Neural crest cell (in vitro differentiated cells): ENCODE measurements around the gene KYAT1. TPM values are rescaled to one million over a fixed set of nuclear protein-coding genes. Genes with fewer than 3 reads are reported as not detected.

ENCODE experiments used
- DNase-seq: peaks from one replicate; pipeline ENCODE4 v3.0.0; 2021; ENCODE audit warnings: low read depth, mixed read lengths, low spot score
- H3K27ac Mint-ChIP-seq: one replicate; pipeline ENCODE4 v1.8.0; 2021; ENCODE audit warnings: mild to moderate bottlenecking, mixed read lengths; ENCODE audit not compliant: unreplicated experiment
- H3K27me3 Mint-ChIP-seq: 2 replicates; pipeline ENCODE4 v1.8.0; 2021; ENCODE audit warnings: low read depth, mild to moderate bottlenecking, mixed read lengths
- H3K36me3 Mint-ChIP-seq: 2 replicates; pipeline ENCODE4 v1.8.0; 2021; ENCODE audit warnings: low read depth, mild to moderate bottlenecking, mixed read lengths
- H3K4me1 Mint-ChIP-seq: 2 replicates; pipeline ENCODE4 v1.8.0; 2021; ENCODE audit warnings: mixed read lengths
- H3K4me3 Mint-ChIP-seq: one replicate; pipeline ENCODE4 v1.8.0; 2021; ENCODE audit warnings: mild to moderate bottlenecking, mixed read lengths
- H3K9me3 Mint-ChIP-seq: 2 replicates; pipeline ENCODE4 v1.8.0; 2021; ENCODE audit warnings: mixed read lengths
- CTCF ChIP-seq: fragments of 200-600 bp; sonication (generic); conservative IDR thresholded peaks from 2 replicates; pipeline ENCODE4 v1.5.0; 2021; ENCODE audit warnings: antibody characterized with exemption, mild to moderate bottlenecking
- total RNA-seq: library from RNA; stranded (reverse); gene quantifications from 2 replicates; pipeline ENCODE4 v1.2.1, GENCODE V29; 2021

KYAT1 gene
- total RNA-seq, 1 donor from 2014 or later = 17.7 TPM

- Mint-ChIP-seq H3K9me3 (no peaks in the 10 kb centered on the region), H3K4me3 (no peak overlapping the region), H3K27me3 (no peaks in the 10 kb centered on the region), H3K4me1 (no peaks in the 10 kb centered on the region), H3K27ac (no peak overlapping the region), H3K36me3 (no peaks in the 10 kb centered on the region)
- no peak for TF ChIP-seq CTCF
- DNase-seq = no peak
Measured at GRCh38 chr9:128809036-128809599, 72.6 kb downstream of the KYAT1 start.

- no peak for DNase-seq
- Mint-ChIP-seq H3K4me3 (no peak overlapping the region), H3K9me3 (no peaks in the 10 kb centered on the region), H3K27me3 (no peaks in the 10 kb centered on the region), H3K27ac (peak overlapping the region; percentile 62), H3K4me1 (no peaks in the 10 kb centered on the region), H3K36me3 (no peaks in the 10 kb centered on the region)
- TF ChIP-seq CTCF = no peak
Measured at GRCh38 chr9:128808543-128808942, 73.2 kb downstream of the KYAT1 start.

GRCh38 chr9:128807827-128808226 is 73.9 kb downstream of the KYAT1 start:
- no peak overlapping the region for H3K4me3 Mint-ChIP-seq
- H3K9me3 Mint-ChIP-seq = no peaks in the 10 kb centered on the region
- no peaks in the 10 kb centered on the region for H3K36me3 Mint-ChIP-seq
- no peak overlapping the region for H3K27ac Mint-ChIP-seq
- DNase-seq = no peak
- no peaks in the 10 kb centered on the region for H3K27me3 Mint-ChIP-seq
- H3K4me1 Mint-ChIP-seq = no peaks in the 10 kb centered on the region
- TF ChIP-seq CTCF = no peak

GRCh38 chr9:128805661-128806060 is 76.1 kb downstream of the KYAT1 start:
- Mint-ChIP-seq H3K27me3 (no peaks in the 10 kb centered on the region), H3K9me3 (no peaks in the 10 kb centered on the region), H3K4me1 (no peaks in the 10 kb centered on the region), H3K27ac (no peak overlapping the region), H3K4me3 (no peak overlapping the region), H3K36me3 (peaks cover 7% of the 10 kb centered on the region)
- TF ChIP-seq CTCF = no peak
- no peak for DNase-seq

GRCh38 chr9:128802482-128802881 is 79.3 kb downstream of the KYAT1 start:
- H3K36me3 Mint-ChIP-seq = peaks cover 7% of the 10 kb centered on the region
- TF ChIP-seq CTCF = no peak
- H3K4me1 Mint-ChIP-seq = no peaks in the 10 kb centered on the region
- no peaks in the 10 kb centered on the region for H3K27me3 Mint-ChIP-seq
- no peak overlapping the region for H3K4me3 Mint-ChIP-seq
- no peak overlapping the region for H3K27ac Mint-ChIP-seq
- no peaks in the 10 kb centered on the region for H3K9me3 Mint-ChIP-seq
- DNase-seq = no peak
